ENCODE data around the gene ZRSR2.
"Not testable (repeated sequence)": the region's sequence is repeated elsewhere in the genome, so short reads cannot be mapped to it uniquely, and the experiment has no call there.

The ZRSR2 gene

GRCh38 chrX:15789979-15790768, at the start of gene ZRSR2:
ZRSR2 (plus strand) TSS chrX:15790484; CDS start chrX:15790496, 12 bp downstream.
- Mint-ChIP-seq H3K9me3 (no peaks in the 10 kb centered on the region), H3K27me3 (no peaks in the 10 kb centered on the region), H3K4me1 (peaks cover 28% of the 10 kb centered on the region), H3K4me3 (no peak within 1 kb of the TSS), H3K36me3 (ENCODE audit: low read depth) (peaks cover 11% of the 10 kb centered on the region), H3K27ac (no peak within 1 kb of the TSS)
- DNase-seq: peak; percentile 82
- ATAC-seq: peak; percentile 89

DNA sequence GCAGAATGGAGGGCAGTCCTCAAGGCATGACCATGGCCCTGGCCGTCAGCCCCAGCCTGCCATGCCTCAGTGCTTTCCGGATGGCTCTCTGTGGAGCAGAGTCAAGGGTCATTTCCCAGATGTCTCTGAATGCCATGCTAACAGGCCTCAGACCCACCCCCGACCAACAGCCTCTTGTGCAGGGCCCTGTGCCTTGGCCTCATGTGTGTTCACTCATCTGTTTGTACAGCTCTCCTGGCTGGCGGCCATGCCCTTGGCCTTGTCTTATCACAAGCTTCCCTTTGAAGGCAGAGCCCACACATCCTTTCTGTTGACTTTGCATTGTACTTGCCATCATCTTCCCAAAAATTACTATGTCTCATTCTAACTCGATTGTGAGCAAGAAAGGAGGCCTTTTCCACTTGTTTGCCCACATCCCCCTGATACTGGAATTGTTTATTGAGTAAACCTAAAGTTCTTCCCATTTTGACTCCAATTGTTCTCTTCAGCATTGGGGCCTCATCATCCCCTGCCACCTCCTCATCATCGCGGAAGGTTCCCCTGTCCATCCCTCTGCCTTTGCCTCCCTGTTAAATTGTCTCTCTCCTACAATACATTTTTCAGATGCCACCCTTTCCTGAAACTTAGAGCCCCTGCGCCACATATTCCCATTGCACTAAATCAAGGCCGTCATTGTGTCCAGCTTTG, 46.0 kb upstream of the ZRSR2 start:
- no peak overlapping the region for H3K4me3 Mint-ChIP-seq
- ATAC-seq (no peak), DNase-seq (no peak)
- no peak overlapping the region for H3K27ac Mint-ChIP-seq
- no peaks in the 10 kb centered on the region for H3K9me3 Mint-ChIP-seq
- H3K4me1 Mint-ChIP-seq: peaks cover 55% of the 10 kb centered on the region
- H3K27me3 Mint-ChIP-seq: no peaks in the 10 kb centered on the region
- H3K36me3 Mint-ChIP-seq (ENCODE audit: low read depth): peaks cover 10% of the 10 kb centered on the region

GRCh38 chrX:15745179-15745578, 45.1 kb upstream of the ZRSR2 start:
- H3K9me3 Mint-ChIP-seq: no peaks in the 10 kb centered on the region
- ATAC-seq (no peak), DNase-seq (no peak)
- peaks cover 55% of the 10 kb centered on the region for H3K4me1 Mint-ChIP-seq
- H3K36me3 Mint-ChIP-seq (ENCODE audit: low read depth): peaks cover 10% of the 10 kb centered on the region
- H3K27me3 Mint-ChIP-seq: no peaks in the 10 kb centered on the region
- no peak overlapping the region for H3K4me3 Mint-ChIP-seq
- H3K27ac Mint-ChIP-seq: no peak overlapping the region

GRCh38 chrX:15746651-15747050, 43.6 kb upstream of the ZRSR2 start:
- H3K9me3 Mint-ChIP-seq; H3K36me3 Mint-ChIP-seq (ENCODE audit: low read depth); ATAC-seq; DNase-seq; H3K27ac Mint-ChIP-seq; H3K4me3 Mint-ChIP-seq; H3K27me3 Mint-ChIP-seq: not testable (repeated sequence)
- H3K4me1 Mint-ChIP-seq: peaks cover 66% of the 10 kb centered on the region

- no peak for ATAC-seq
- Mint-ChIP-seq H3K9me3 (no peaks in the 10 kb centered on the region), H3K4me3 (no peak overlapping the region), H3K4me1 (peaks cover 68% of the 10 kb centered on the region), H3K36me3 (ENCODE audit: low read depth) (peaks cover 10% of the 10 kb centered on the region), H3K27ac (no peak overlapping the region), H3K27me3 (no peaks in the 10 kb centered on the region)
- no peak for DNase-seq
Measured at GRCh38 chrX:15747626-15748173, 42.6 kb upstream of the ZRSR2 start.

DNA sequence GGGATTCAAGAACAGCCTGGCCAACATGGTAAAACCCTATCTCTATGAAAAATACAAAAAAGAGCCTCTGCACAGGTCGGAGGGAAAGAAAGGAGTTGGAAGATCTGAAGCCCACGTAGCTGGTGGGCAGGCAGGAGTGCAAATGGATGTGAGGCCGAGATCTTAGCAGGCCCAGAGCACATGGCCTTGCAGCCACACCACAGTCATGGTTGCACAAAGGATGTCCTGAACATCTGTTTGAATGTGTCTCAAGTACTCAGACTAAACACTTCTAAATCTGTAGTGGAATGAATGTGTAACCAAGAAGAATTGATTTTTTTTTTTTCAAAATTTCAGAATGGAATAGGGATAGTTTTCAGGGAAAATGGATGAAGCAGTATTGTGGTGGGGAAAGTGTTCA, 41.4 kb upstream of the ZRSR2 start:
- no peak overlapping the region for H3K4me3 Mint-ChIP-seq
- DNase-seq (no peak), ATAC-seq (no peak)
- no peaks in the 10 kb centered on the region for H3K27me3 Mint-ChIP-seq
- H3K4me1 Mint-ChIP-seq: peaks cover 67% of the 10 kb centered on the region
- no peaks in the 10 kb centered on the region for H3K9me3 Mint-ChIP-seq
- H3K27ac Mint-ChIP-seq: peak overlapping the region; percentile 92
- peaks cover 8% of the 10 kb centered on the region for H3K36me3 Mint-ChIP-seq (ENCODE audit: low read depth)

DNA sequence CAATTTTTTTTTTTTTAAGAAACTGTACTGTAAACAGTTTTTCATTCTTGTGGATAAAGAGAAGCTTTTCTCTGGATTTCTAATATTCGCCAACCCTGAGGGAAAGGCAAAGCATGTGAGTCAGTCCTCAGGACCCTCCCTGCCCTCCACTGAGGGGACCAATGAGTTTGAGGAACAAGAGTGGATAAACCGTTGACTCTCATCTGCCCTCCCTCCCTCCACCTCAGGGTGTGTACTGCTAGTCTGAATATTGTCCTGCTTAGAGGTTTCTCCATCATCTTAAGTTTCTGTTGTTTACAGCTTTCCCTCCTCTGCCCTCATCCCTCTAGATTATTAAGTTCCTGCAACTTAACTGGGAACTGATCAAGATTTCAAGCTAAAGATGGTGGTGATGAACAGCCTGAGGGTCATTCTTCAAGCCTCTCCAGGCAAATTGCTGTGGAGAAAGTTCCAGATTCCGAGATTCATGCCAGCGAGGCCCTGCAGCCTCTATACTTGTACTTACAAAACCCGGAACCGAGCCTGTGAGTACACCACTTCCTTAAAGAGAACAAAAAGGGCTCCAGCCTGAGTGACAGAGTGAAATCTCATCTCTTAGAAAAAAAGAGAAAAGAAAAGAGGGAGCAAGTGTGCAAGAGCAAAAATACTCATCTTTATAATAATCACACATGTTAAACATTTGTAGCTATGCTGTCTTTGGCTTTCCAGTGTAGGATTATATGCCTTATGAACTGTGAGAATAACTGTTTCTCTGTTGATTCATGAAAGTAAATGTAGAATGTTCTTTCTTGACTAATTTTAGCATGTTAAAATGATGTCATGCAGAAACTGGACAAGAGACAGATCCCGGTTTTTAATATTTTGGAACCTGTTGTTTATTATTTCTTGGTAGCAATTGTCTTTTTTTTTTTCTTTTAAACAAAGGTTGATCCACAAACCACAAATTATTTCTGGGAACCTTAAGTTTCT, 40.4 kb upstream of the ZRSR2 start:
- Mint-ChIP-seq H3K4me3 (peak overlapping the region; percentile 60), H3K27me3 (no peaks in the 10 kb centered on the region), H3K36me3 (ENCODE audit: low read depth) (peaks cover 4% of the 10 kb centered on the region), H3K27ac (peak overlapping the region; percentile 92), H3K9me3 (no peaks in the 10 kb centered on the region), H3K4me1 (peaks cover 69% of the 10 kb centered on the region)
- DNase-seq (no peak), ATAC-seq (peak; percentile 48)

DNA sequence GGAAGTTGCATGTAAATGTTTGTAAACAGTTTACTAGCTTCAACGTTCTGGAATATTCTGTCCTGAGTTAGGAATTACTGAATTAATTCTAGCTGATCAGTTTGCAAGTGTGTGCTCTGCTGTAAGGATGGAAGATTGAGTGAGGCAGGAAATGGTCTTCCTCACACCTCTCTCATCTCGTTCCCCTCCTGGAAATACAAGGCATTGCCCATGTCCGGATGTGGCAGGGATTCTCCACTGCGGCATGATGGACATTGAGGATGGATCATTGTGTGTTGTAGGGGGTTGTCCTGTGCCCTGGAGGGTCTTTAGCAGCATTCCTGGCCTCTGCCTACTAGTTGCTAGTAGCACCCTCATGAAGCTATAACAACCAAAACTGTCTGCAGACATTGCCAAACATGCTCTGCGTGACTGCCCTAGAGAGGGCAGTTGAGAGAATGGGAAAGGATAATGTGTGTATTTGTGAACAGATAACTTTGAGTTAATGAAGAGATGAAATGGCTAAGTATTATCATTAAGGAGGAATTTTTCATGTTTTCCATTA, 39.6 kb upstream of the ZRSR2 start:
- ATAC-seq (no peak), DNase-seq (no peak)
- peaks cover 4% of the 10 kb centered on the region for H3K36me3 Mint-ChIP-seq (ENCODE audit: low read depth)
- peaks cover 67% of the 10 kb centered on the region for H3K4me1 Mint-ChIP-seq
- H3K27ac Mint-ChIP-seq: peak overlapping the region; percentile 92
- H3K27me3 Mint-ChIP-seq: no peaks in the 10 kb centered on the region
- peak overlapping the region; percentile 60 for H3K4me3 Mint-ChIP-seq
- H3K9me3 Mint-ChIP-seq: no peaks in the 10 kb centered on the region

DNA sequence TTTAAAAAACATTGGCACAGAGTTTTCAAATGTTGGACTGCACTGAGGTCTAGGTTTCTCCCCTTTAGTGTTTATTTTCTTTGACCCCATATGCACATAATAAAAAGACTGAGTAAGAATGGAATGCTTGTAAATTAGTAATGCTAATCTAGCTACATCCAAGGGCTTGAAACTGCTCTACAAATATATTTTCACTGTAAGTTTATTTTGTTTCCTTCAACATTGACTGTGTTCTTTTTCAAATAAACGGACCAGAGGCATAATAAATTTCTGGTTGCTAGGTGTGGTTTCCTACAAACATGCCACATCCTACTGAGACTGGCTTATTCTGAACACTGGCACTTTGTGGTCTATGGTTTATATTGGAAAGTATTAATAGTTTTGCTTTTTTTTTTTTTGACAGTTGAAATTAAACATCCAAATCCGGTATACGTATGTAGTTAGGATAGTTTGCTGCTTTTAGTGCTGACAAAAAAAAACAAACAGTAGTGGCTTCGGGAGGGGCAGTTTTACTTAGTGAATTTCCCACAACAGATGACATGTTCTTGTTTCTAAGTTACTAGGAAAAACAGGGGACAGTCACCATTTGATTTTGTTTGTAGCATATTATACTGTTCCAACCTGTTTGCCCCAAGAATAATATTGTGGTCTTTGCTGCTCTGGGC, 39.0 kb upstream of the ZRSR2 start:
- H3K4me3 Mint-ChIP-seq: peak overlapping the region; percentile 60
- ATAC-seq (peak; percentile 74), DNase-seq (no peak)
- no peaks in the 10 kb centered on the region for H3K27me3 Mint-ChIP-seq
- H3K36me3 Mint-ChIP-seq (ENCODE audit: low read depth): peaks cover 6% of the 10 kb centered on the region
- H3K27ac Mint-ChIP-seq: peak overlapping the region; percentile 92
- peaks cover 67% of the 10 kb centered on the region for H3K4me1 Mint-ChIP-seq
- H3K9me3 Mint-ChIP-seq: no peaks in the 10 kb centered on the region

DNA sequence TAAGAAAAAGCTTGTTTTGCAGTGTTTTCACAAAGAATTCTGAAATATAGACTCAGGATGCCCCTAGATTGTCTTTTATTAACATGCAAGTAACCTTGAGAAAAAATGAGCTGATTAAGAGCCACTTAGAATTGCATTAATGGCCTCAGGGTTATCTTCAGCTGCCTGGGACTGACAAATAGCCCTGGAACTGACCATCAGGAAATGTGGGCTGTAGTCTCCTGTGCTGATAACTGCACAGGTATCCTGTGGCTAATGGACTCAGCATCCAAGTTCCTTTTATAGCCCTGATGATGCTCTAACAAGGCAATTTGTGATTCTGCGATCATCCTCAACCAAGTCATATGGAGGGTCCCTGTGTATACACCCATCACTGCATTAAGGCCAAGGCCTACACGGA, 35.2 kb upstream of the ZRSR2 start:
- Mint-ChIP-seq H3K27ac (no peak overlapping the region), H3K36me3 (ENCODE audit: low read depth) (peaks cover 6% of the 10 kb centered on the region), H3K4me3 (no peak overlapping the region), H3K27me3 (no peaks in the 10 kb centered on the region), H3K9me3 (no peaks in the 10 kb centered on the region), H3K4me1 (peaks cover 59% of the 10 kb centered on the region)
- ATAC-seq (no peak), DNase-seq (no peak)

GRCh38 chrX:15758140-15758539, 32.1 kb upstream of the ZRSR2 start:
- no peaks in the 10 kb centered on the region for H3K27me3 Mint-ChIP-seq
- DNase-seq (no peak), ATAC-seq (no peak)
- peak overlapping the region; percentile 61 for H3K27ac Mint-ChIP-seq
- no peaks in the 10 kb centered on the region for H3K9me3 Mint-ChIP-seq
- no peak overlapping the region for H3K4me3 Mint-ChIP-seq
- peaks cover 4% of the 10 kb centered on the region for H3K36me3 Mint-ChIP-seq (ENCODE audit: low read depth)
- H3K4me1 Mint-ChIP-seq: peaks cover 42% of the 10 kb centered on the region

DNA sequence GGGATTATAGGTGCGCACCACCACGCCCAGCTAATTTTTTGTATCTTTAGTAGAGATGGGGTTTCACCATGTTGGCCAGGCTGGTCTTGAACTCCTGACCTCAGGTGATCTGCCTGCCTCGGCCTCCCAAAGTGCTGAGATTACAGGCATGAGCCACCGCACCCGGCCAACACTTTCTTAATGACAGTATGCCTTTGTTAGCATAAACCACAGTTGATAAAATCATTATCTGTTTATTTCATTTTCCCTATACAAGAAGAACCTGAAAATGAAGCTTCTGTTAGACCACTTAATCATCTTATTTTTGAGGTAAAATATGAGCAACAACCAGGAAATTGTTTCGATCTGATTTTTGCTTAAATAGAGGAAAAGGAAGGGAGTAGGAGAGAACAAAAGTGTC, 30.4 kb upstream of the ZRSR2 start:
- not testable (repeated sequence) for H3K36me3 Mint-ChIP-seq (ENCODE audit: low read depth); ATAC-seq; H3K9me3 Mint-ChIP-seq; H3K4me3 Mint-ChIP-seq; DNase-seq; H3K27me3 Mint-ChIP-seq; H3K27ac Mint-ChIP-seq
- peaks cover 32% of the 10 kb centered on the region for H3K4me1 Mint-ChIP-seq

GRCh38 chrX:15761564-15762191, 28.6 kb upstream of the ZRSR2 start:
- no peaks in the 10 kb centered on the region for H3K36me3 Mint-ChIP-seq (ENCODE audit: low read depth)
- ATAC-seq (peak; percentile 49), DNase-seq (peak; percentile 25)
- H3K27me3 Mint-ChIP-seq: no peaks in the 10 kb centered on the region
- H3K4me3 Mint-ChIP-seq: no peak overlapping the region
- H3K9me3 Mint-ChIP-seq: no peaks in the 10 kb centered on the region
- H3K4me1 Mint-ChIP-seq: peaks cover 32% of the 10 kb centered on the region
- H3K27ac Mint-ChIP-seq: no peak overlapping the region
